Right lobe of liver (tissue), 6 donors: Measurements from ENCODE around the gene DDIAS. TPM values are rescaled to one million over a fixed set of nuclear protein-coding genes. Genes with fewer than 3 reads are reported as not detected.

ENCODE experiments used
- ATAC-seq, 4 donors: fragments of 200-7000 bp; cut with Tn5 transposase; one replicate each; pipeline ENCODE4 v1.9.1; 2020; ENCODE audit warnings: mild to moderate bottlenecking in 4 of 4, moderate library complexity in 4 of 4
- DNase-seq, 3 donors: peaks; one replicate each; pipeline ENCODE4 v3.0.0-alpha.2; 2020
- H3K27ac ChIP-seq, 3 donors: fragments of 200-600 bp; one replicate each; pipeline ENCODE4 v1.8.0; 2022
- H3K27me3 ChIP-seq, 2 donors: fragments of 200-600 bp; one replicate each; pipeline ENCODE4 v1.8.0; 2022
- H3K36me3 ChIP-seq, 4 donors: fragments of 200-600 bp; sonication (generic) in 1 of 4; one replicate each; pipeline versions ENCODE4 v1.5.1 to v1.8.0; 2017 to 2022; ENCODE audit warnings: control low read depth in 1 of 4
- H3K4me1 ChIP-seq, 4 donors: fragments of 200-600 bp; sonication (generic) in 1 of 4; one replicate each; pipeline versions ENCODE4 v1.5.1 to v1.8.0; 2017 to 2022; ENCODE audit warnings: control low read depth in 1 of 4
- H3K4me3 ChIP-seq, 3 donors: fragments of 200-600 bp; one replicate each; pipeline ENCODE4 v1.8.0; 2022
- H3K9me3 ChIP-seq, 4 donors: fragments of 200-600 bp; sonication (generic) in 1 of 4; one replicate each; pipeline versions ENCODE4 v1.5.1 to v1.8.0; 2017 to 2022; ENCODE audit warnings: control low read depth in 1 of 4
- POLR2A ChIP-seq: fragments of 450-650 bp; IDR thresholded peaks from one replicate; pipeline ENCODE4 v1.6.1; 2017; ENCODE audit warnings: antibody characterized with exemption, mild to moderate bottlenecking
- WGBS: methylation state at CpG from one replicate; pipeline ENCODE4 v1.1.6; 2018; ENCODE audit warnings: low coverage, low lambda C conversion rate; ENCODE audit not compliant: insufficient coverage; ENCODE audit errors: missing lambda C conversion rate; 5-methylcytosine and 5-hydroxymethylcytosine counted together
- intact Hi-C, 2 donors: fragments of 100-400 bp; cut with DNase I; formaldehyde crosslinking; loops; one replicate each; pipeline versions ENCODE4 v1.11.2 to v1.14.1; 2022
- total RNA-seq, 6 experiments: library from RNA; depleted of rRNA in 2 of 6; stranded (reverse); fragments of >200 nt in 2 of 6; fragmentation: NEBNext Ultra II Directional in 3 of 6; extraction: Animal tissue kit (Norgen Biotek cat#: 25700) in 3 of 6; gene quantifications; one replicate each; pipeline versions ENCODE4 v1.1.0 to v1.2.4, GENCODE V29; 2016 to 2023
- TF ChIP-seq, protein P1 (sequence below), 4 donors: fragments of 200-600 bp in 3 of 4; fragments of 450-650 bp in 1 of 4; IDR thresholded peaks; one replicate each; pipeline versions ENCODE4 v1.5.1 to v1.8.0; 2016 to 2022; ENCODE audit warnings: antibody characterized with exemption in 4 of 4, mild to moderate bottlenecking in 2 of 4
- donor health status: DM: no; HTN: yes; CAD: no.
- donor health status: DM: no; HTN: no; CAD: no.
- donor health status: DM: no; HTN: no; CAD: no.
- donor health status: DM: no; HTN: yes; CAD: no.
- donor health status: DM: no; HTN: yes; CAD: no.

DDIAS gene
- total RNA-seq, 6 experiments from 2014 or later: 0.83 to 3.1 (median 1.2) TPM

DNA sequence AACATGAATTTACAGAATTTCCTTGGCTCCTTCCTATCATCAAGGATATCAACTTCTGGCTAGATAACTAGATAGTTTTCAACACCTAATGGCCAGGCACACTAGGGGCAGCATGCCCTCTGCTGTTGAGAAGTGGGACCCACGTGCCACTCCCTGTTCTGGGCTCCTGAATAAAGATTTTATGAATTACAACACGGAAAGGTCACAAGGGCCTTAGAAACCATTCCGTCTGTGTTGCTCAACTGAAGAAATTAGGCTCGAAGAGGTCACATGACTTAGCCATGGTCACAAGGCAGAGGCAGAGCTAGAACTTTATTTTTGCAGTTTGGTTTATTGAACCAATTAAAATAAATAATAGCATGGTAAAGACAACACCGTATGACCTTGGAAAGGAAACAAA lies 37.3 kb upstream of the DDIAS start:
- WGBS: 6% methylated on average over 5 of the region's 5 CpGs
- TF ChIP-seq, protein P1, sequence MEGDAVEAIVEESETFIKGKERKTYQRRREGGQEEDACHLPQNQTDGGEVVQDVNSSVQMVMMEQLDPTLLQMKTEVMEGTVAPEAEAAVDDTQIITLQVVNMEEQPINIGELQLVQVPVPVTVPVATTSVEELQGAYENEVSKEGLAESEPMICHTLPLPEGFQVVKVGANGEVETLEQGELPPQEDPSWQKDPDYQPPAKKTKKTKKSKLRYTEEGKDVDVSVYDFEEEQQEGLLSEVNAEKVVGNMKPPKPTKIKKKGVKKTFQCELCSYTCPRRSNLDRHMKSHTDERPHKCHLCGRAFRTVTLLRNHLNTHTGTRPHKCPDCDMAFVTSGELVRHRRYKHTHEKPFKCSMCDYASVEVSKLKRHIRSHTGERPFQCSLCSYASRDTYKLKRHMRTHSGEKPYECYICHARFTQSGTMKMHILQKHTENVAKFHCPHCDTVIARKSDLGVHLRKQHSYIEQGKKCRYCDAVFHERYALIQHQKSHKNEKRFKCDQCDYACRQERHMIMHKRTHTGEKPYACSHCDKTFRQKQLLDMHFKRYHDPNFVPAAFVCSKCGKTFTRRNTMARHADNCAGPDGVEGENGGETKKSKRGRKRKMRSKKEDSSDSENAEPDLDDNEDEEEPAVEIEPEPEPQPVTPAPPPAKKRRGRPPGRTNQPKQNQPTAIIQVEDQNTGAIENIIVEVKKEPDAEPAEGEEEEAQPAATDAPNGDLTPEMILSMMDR (IDR thresholded peaks at IDR 0.05): peak; percentile 41 to 63 (median 44)
- TF ChIP-seq POLR2A: no peak
- Histone ChIP-seq H3K4me3 (no peak overlapping the region), H3K27me3 (no peaks in the 10 kb centered on the region), H3K27ac (peak overlapping the region in 1 of 3 donors; percentile 9), H3K4me1 (peaks cover 0 to 15% (median 2%) of the 10 kb centered on the region in 4 donors), H3K9me3 (no peaks in the 10 kb centered on the region), H3K36me3 (no peaks in the 10 kb centered on the region)
- intact Hi-C loops: no loop called here
- ATAC-seq (peak; percentile 87 to 94 (median 89)), DNase-seq (peak; percentile 44 to 65 (median 54))

DNA sequence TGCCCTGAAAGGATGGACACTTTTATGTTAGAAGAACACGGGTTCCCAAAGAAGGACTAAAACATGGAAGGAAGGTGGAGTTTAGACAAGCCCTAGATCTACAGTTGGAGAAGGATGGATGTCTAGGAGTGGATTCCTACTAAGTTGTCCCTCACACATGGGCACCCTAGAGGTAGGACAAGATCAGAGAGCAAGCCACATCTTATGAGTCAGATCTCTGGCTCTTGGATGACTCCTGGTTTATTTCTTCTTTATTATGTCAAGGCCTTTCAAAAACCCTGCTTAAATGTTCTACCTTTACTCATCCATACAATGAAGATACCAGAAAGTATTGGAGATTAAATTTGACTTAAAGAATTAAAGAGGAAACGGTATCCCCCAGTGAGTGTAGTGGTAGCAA lies 35.7 kb upstream of the DDIAS start:
- Histone ChIP-seq H3K9me3 (no peaks in the 10 kb centered on the region), H3K4me3 (no peak overlapping the region), H3K36me3 (no peaks in the 10 kb centered on the region), H3K4me1 (peaks cover 0 to 25% (median 7%) of the 10 kb centered on the region in 4 donors), H3K27ac (no peak overlapping the region), H3K27me3 (no peaks in the 10 kb centered on the region)
- 86% methylated on average over 2 of the region's 2 CpGs for WGBS
- ATAC-seq (no peak), DNase-seq (no peak)
- intact Hi-C loops: no loop called here
- no peak for TF ChIP-seq POLR2A
- TF ChIP-seq, protein P1 (IDR thresholded peaks at IDR 0.05): no peak

DNA sequence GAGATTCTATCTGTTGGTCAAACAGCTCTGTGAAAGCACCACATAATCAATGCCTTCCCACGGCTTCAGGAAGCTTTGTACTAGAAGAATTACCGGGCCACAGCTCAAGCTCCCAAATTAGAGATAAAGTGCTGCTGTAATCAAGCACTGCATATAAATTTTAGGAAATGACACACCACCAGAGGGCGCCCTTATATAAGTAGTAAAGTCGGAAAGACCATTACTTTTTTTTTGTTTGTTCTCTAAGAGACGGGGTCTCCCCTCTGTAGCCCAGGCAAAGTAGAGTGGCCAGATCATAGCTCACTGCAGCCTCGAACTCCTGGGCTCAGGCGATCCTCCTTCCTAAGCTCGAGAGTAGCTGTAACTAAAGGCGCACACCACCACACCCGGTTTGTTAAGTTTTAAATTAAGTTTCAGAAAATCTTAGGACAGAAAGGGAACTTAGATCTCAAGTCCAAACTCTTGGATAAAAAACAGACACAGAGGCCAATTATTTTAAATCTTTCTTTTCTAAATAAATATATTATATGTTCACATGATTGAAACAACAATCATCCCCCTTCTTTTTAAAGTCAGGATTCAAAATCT lies 33.9 kb upstream of the DDIAS start:
- ATAC-seq: peak; percentile 59 to 71 (median 68)
- intact Hi-C loops: no loop called here
- WGBS: 12% methylated on average over 10 of the region's 10 CpGs
- TF ChIP-seq POLR2A: no peak
- TF ChIP-seq, protein P1 (IDR thresholded peaks at IDR 0.05): peak; percentile 68 to 78 (median 75)
- H3K9me3 ChIP-seq: no peaks in the 10 kb centered on the region
- peak overlapping the region in 1 of 3 donors; percentile 30 for H3K27ac ChIP-seq
- no peaks in the 10 kb centered on the region for H3K36me3 ChIP-seq
- peak in 2 of 3 donors; percentile 35 to 75 for DNase-seq
- H3K27me3 ChIP-seq: no peaks in the 10 kb centered on the region
- H3K4me3 ChIP-seq: peak overlapping the region in 1 of 3 donors; percentile 26
- peaks cover 0 to 25% (median 7%) of the 10 kb centered on the region in 4 donors for H3K4me1 ChIP-seq

DNA sequence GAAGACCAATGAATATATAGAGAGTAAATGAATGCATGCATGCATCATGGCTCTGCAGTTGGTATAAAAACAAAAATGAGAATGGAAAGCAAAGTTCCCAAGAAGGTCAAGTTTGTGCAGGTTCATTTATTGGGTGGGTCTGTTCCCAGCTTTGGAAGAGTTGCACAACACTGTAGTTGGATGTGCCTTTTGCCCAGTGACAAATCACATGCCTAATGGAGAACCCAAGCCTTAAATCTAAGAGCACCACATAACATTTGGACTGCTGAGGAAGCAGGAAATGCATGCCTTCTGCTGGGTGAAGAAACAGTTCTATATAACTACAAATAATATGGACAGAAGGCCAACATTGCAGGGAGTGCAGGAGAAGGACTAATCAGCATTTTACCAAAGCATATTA lies 31.9 kb upstream of the DDIAS start:
- no peaks in the 10 kb centered on the region for H3K36me3 ChIP-seq
- H3K9me3 ChIP-seq: no peaks in the 10 kb centered on the region
- no peaks in the 10 kb centered on the region for H3K27me3 ChIP-seq
- H3K27ac ChIP-seq: peak overlapping the region in 1 of 3 donors; percentile 54
- intact Hi-C loops: no loop called here
- no peak overlapping the region for H3K4me3 ChIP-seq
- TF ChIP-seq POLR2A: no peak
- TF ChIP-seq, protein P1 (IDR thresholded peaks at IDR 0.05): no peak
- peaks cover 0 to 17% (median 6%) of the 10 kb centered on the region in 4 donors for H3K4me1 ChIP-seq
- ATAC-seq: peak; percentile 73 to 90 (median 85)
- DNase-seq: peak in 1 of 3 donors; percentile 55
